Skeletal muscle cell (primary cell): ENCODE results near the gene PCYT1B.

ENCODE experiments used
- DNase-seq: peaks from one replicate; pipeline ENCODE4 v3.0.0-alpha.2; 2010; ENCODE audit warnings: low read depth
- H3K4me3 ChIP-seq: 2 replicates; pipeline ENCODE4 v1.5.1; 2011; ENCODE audit warnings: low read depth, mild to moderate bottlenecking, control low read depth, low read length, moderate library complexity

Gene PCYT1B

GRCh38 chrX:24547961-24548360 lies 99.2 kb downstream of the PCYT1B start:
- H3K4me3 ChIP-seq = no peak overlapping the region
- no peak for DNase-seq

- DNase-seq = no peak
- H3K4me3 ChIP-seq = no peak overlapping the region
Observed at GRCh38 chrX:24542756-24543155, 104.4 kb downstream of the PCYT1B start.

GRCh38 chrX:24536551-24536950 lies 110.6 kb downstream of the PCYT1B start:
- DNase-seq = no peak
- H3K4me3 ChIP-seq = no peak overlapping the region

GRCh38 chrX:24528605-24529004 lies 118.5 kb downstream of the PCYT1B start:
- H3K4me3 ChIP-seq = no peak overlapping the region
- DNase-seq = no peak

- no peak for DNase-seq
- H3K4me3 ChIP-seq = no peak overlapping the region
Observed at GRCh38 chrX:24526616-24527015, 120.5 kb downstream of the PCYT1B start.

- H3K4me3 ChIP-seq = no peak overlapping the region
- DNase-seq = no peak
Observed at GRCh38 chrX:24525455-24525854, 121.7 kb downstream of the PCYT1B start.

GRCh38 chrX:24520472-24520871 lies 126.7 kb downstream of the PCYT1B start:
- no peak for DNase-seq
- H3K4me3 ChIP-seq = no peak overlapping the region

- DNase-seq = no peak
- H3K4me3 ChIP-seq = no peak overlapping the region
Observed at GRCh38 chrX:24515447-24515846, 131.7 kb downstream of the PCYT1B start.

- no peak overlapping the region for H3K4me3 ChIP-seq
- no peak for DNase-seq
Observed at GRCh38 chrX:24513416-24513815, 133.7 kb downstream of the PCYT1B start.

GRCh38 chrX:24508375-24508774 lies 138.8 kb downstream of the PCYT1B start:
- DNase-seq = no peak
- H3K4me3 ChIP-seq = no peak overlapping the region
